Gastrocnemius medialis (tissue), 4 donors: ENCODE results near the gene S100A7.
"Not testable (repeated sequence)": the region's sequence is repeated elsewhere in the genome, so short reads cannot be mapped to it uniquely, and the experiment has no call there.

Source experiments
- POLR2A ChIP-seq, 2 donors: fragments of 450-650 bp; IDR thresholded peaks; one replicate each; pipeline ENCODE4 v1.6.1; 2017; ENCODE audit warnings: antibody characterized with exemption in 2 of 2, mild to moderate bottlenecking in 2 of 2, moderate library complexity in 2 of 2
- TF ChIP-seq, protein P1 (sequence below), 5 experiments: fragments of 450-650 bp in 3 of 5; fragments of 200-600 bp in 2 of 5; sonication (generic) in 2 of 5; IDR thresholded peaks in 4 of 5; conservative IDR thresholded peaks in 1 of 5; 1 replicate in 4 of 5; 2 replicates in 1 of 5; pipeline ENCODE4 v1.5.1; 2016 to 2019; ENCODE audit warnings: antibody characterized with exemption in 5 of 5, mild to moderate bottlenecking in 3 of 5, moderate library complexity in 3 of 5

DNA sequence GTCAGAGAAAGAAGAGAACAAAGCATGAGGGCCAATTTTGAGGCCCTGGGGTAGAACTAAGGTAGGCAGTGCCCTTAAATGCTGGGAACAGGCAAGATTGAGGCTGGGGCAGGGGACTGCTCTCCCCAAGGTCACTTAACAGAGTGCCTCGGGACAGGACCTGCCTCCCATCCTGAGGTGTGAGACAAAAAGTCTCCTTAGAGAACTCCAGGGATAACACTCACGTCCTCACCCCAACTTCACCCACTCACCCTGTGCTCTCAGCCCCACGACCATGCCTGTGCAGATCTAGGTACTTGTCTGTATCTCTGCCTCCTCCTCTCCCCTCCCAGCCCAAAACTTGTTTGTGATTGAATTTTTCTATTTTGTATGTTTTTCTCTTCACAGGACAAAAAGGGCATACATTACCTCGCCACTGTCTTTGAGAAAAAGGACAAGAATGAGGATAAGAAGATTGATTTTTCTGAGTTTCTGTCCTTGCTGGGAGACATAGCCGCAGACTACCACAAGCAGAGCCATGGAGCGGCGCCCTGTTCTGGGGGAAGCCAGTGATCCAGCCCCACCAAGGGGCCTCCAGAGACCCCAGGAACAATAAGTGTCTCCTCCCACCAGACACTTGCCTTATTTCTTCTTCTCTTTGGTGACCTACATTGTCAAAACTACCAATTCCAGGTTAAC is 41.6 kb downstream of the S100A7 start:
- TF ChIP-seq, protein P1, sequence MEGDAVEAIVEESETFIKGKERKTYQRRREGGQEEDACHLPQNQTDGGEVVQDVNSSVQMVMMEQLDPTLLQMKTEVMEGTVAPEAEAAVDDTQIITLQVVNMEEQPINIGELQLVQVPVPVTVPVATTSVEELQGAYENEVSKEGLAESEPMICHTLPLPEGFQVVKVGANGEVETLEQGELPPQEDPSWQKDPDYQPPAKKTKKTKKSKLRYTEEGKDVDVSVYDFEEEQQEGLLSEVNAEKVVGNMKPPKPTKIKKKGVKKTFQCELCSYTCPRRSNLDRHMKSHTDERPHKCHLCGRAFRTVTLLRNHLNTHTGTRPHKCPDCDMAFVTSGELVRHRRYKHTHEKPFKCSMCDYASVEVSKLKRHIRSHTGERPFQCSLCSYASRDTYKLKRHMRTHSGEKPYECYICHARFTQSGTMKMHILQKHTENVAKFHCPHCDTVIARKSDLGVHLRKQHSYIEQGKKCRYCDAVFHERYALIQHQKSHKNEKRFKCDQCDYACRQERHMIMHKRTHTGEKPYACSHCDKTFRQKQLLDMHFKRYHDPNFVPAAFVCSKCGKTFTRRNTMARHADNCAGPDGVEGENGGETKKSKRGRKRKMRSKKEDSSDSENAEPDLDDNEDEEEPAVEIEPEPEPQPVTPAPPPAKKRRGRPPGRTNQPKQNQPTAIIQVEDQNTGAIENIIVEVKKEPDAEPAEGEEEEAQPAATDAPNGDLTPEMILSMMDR (IDR thresholded peaks at IDR 0.05 in 4 of 5, conservative IDR thresholded peaks at IDR 0.05 in 1 of 5), result not testable (repeated sequence)
- TF ChIP-seq POLR2A (IDR thresholded peaks at IDR 0.05), result not testable (repeated sequence)
